K562 (cell line): Measurements from ENCODE around the gene ENTREP3. TPM values are rescaled to one million over a fixed set of nuclear protein-coding genes. Genes with fewer than 3 reads are reported as not detected.
A peak's percentile ranks its signal among the peaks of the same experiment; 100 is the strongest.

ENCODE experiments used
- ATF2 ChIP-seq: sonication (generic); formaldehyde crosslinking; IDR thresholded peaks from 2 replicates; pipeline ENCODE4 v1.8.1; 2022; ENCODE audit warnings: missing genetic modification reagents
- CAMTA2 ChIP-seq: fragments of 250-450 bp; sonication (Bioruptor Pico); conservative IDR thresholded peaks from 2 replicates; pipeline ENCODE4 v1.5.1; 2022
- CBX2 ChIP-seq: fragments of 200-600 bp; sonication (generic); IDR thresholded peaks from one replicate; pipeline ENCODE4 v1.6.1; 2012; ENCODE audit warnings: mild to moderate bottlenecking, low read length, inconsistent platforms; ENCODE audit not compliant: insufficient read depth, poor library complexity, severe bottlenecking
- DNMT1 ChIP-seq: fragments of 450-650 bp; IDR thresholded peaks from 2 replicates; pipeline ENCODE4 v1.6.1; 2016; ENCODE audit warnings: antibody characterized with exemption, mild to moderate bottlenecking
- ERF ChIP-seq: fragments of 450-650 bp; formaldehyde crosslinking; IDR thresholded peaks from 2 replicates; pipeline ENCODE4 v1.4.0; 2020; ENCODE audit warnings: mild to moderate bottlenecking, mixed read lengths
- FOXK2 ChIP-seq, 2 experiments: fragments of 450-650 bp; IDR thresholded peaks in 1 of 2; conservative IDR thresholded peaks in 1 of 2; 2 replicates each; pipeline ENCODE4 v1.6.1; 2016; ENCODE audit warnings: low read depth in 2 of 2, mild to moderate bottlenecking in 1 of 2
- KAT8 ChIP-seq: fragments of 450-650 bp; IDR thresholded peaks from 2 replicates; pipeline ENCODE4 v1.6.1; 2016; ENCODE audit warnings: low read depth, mild to moderate bottlenecking
- NEUROD1 ChIP-seq: fragments of 150-350 bp; IDR thresholded peaks from 2 replicates; pipeline ENCODE4 v1.6.1; 2014; ENCODE audit warnings: borderline replicate concordance, low read length, low read depth; ENCODE audit not compliant: partially characterized antibody
- PHF20 ChIP-seq: fragments of 450-650 bp; IDR thresholded peaks from 2 replicates; pipeline ENCODE4 v1.6.1; 2018; ENCODE audit not compliant: partially characterized antibody
- PPARD ChIP-seq: fragments of 250-450 bp; sonication (Bioruptor Pico); IDR thresholded peaks from 2 replicates; pipeline ENCODE4 v1.8.0; 2022; ENCODE audit warnings: inconsistent platforms, mild to moderate bottlenecking, moderate library complexity
- RBM25 ChIP-seq: fragments of 200-400 bp; formaldehyde crosslinking; IDR thresholded peaks from 2 replicates; pipeline ENCODE4 v1.6.1; 2018; ENCODE audit warnings: low read length, low read depth, moderate library complexity; ENCODE audit not compliant: severe bottlenecking
- SLC30A9 ChIP-seq: fragments of 250-450 bp; sonication (Bioruptor Pico); IDR thresholded peaks from 2 replicates; pipeline ENCODE4 v1.8.0; 2022; ENCODE audit warnings: mild to moderate bottlenecking, moderate library complexity
- SRSF7 ChIP-seq: fragments of 200-400 bp; formaldehyde crosslinking; optimal IDR thresholded peaks from 2 replicates; pipeline ENCODE3; 2017; ENCODE audit warnings: mild to moderate bottlenecking, low read depth, low read length
- TRIM24 ChIP-seq, 2 experiments: fragments of 450-650 bp; IDR thresholded peaks; 2 replicates each; pipeline ENCODE4 v1.6.1; 2016
- XRCC5 ChIP-seq: fragments of 200-400 bp; formaldehyde crosslinking; IDR thresholded peaks from 2 replicates; pipeline ENCODE4 v1.6.1; 2017; ENCODE audit warnings: low read depth, mild to moderate bottlenecking, low read length
- ZBTB1 ChIP-seq: sonication (generic); formaldehyde crosslinking; IDR thresholded peaks from 2 replicates; pipeline ENCODE4 v1.8.1; 2023; ENCODE audit warnings: missing genetic modification reagents, low read depth, mild to moderate bottlenecking, borderline replicate concordance
- ZKSCAN1 ChIP-seq: fragments of 150-350 bp; IDR thresholded peaks from 2 replicates; pipeline ENCODE4 v1.6.1; 2016; ENCODE audit warnings: low read depth, low read length
- ZNF512 ChIP-seq: IDR thresholded peaks from 2 replicates; pipeline ENCODE4 v1.6.1; 2016; ENCODE audit warnings: missing genetic modification characterization, missing compliant biosample characterization
- ZNF740 ChIP-seq, 3 experiments: fragments of 200-800 bp in 1 of 3; sonication (Bioruptor generic) in 1 of 3; sonication (generic) in 1 of 3; formaldehyde crosslinking in 1 of 3; IDR thresholded peaks; 2 replicates each; pipeline versions ENCODE4 v1.6.1 to v1.8.0; 2016 to 2022; ENCODE audit warnings: mild to moderate bottlenecking in 2 of 3, missing compliant biosample characterization in 2 of 3, missing genetic modification characterization in 2 of 3, missing genetic modification reagents in 1 of 3
- polyA plus RNA-seq, 8 experiments: library from polyadenylated mRNA; depleted of rRNA in 4 of 8; stranded (reverse) in 5 of 8; unstranded in 3 of 8; fragments of >200 nt; fragmentation: Nextera tagmentation in 2 of 8; fragmentation: Illumina TruSeq in 1 of 8; extraction: Ambion mirVana in 2 of 8; extraction: Trizol in 1 of 8; gene quantifications; 2 replicates each; pipeline versions ENCODE4 v1.2.1 to v1.2.3, GENCODE V29; 2011 to 2014; ENCODE audit warnings: inconsistent platforms in 1 of 8, missing spikeins in 1 of 8
- total RNA-seq, 7 experiments: library from RNA; depleted of rRNA in 6 of 7; stranded (reverse); fragments of >200 nt in 6 of 7; fragmentation: Illumina TruSeq in 2 of 7; extraction: Trizol in 2 of 7; gene quantifications; 2 replicates each; pipeline versions ENCODE4 v1.2.1 to v1.2.3, GENCODE V29; 2011 to 2021; ENCODE audit warnings: low replicate concordance in 1 of 7
- TF ChIP-seq, protein P1 (sequence below), 2 experiments: IDR thresholded peaks in 1 of 2; conservative IDR thresholded peaks in 1 of 2; 2 replicates each; pipeline ENCODE4 v1.6.1; 2016; ENCODE audit warnings: low read depth in 2 of 2, mild to moderate bottlenecking in 1 of 2, missing compliant biosample characterization in 1 of 2, missing genetic modification characterization in 1 of 2, moderate library complexity in 1 of 2

The ENTREP3 gene
- total and polyA plus RNA-seq, 9 of the 15 experiments (the other 6 are each of a cell fraction or from before 2014, with no cell fraction given), result 1.9 to 41.8 (median 5.9) TPM

GRCh38 chr1:155261852-155262673 lies 6.8 kb upstream of the ENTREP3 start, which contains the start of gene SCAMP3 (continued):
- TF ChIP-seq ZNF740 (CRISPR knock-in tag; IDR thresholded peaks at IDR 0.05) (no peak), ZNF740 (tag; IDR thresholded peaks at IDR 0.05) (no peak), PHF20 (peak; percentile 73), CBX2 (no peak), ZBTB1 (peak; percentile 91; the same call in 1 of the 2 replicates), RBM25 (no peak), TRIM24 (IDR thresholded peaks at IDR 0.05) (no peak), CAMTA2 (CRISPR knock-in tag) (peak; percentile 97), PPARD (CRISPR knock-in tag) (no peak), NEUROD1 (peak; percentile 31), SRSF7 (no peak), DNMT1 (no peak), ATF2 (no peak), KAT8 (no peak), XRCC5 (no peak), ZKSCAN1 (no peak), FOXK2 (conservative IDR thresholded peaks at IDR 0.05 in 1 of 2, IDR thresholded peaks at IDR 0.05 in 1 of 2; ENCODE audit: low read depth in 2 of 2) (peak; percentile 81 to 84), ZNF512 (no peak), ERF (CRISPR knock-in tag) (peak; percentile 86), SLC30A9 (CRISPR knock-in tag) (no peak)
- TF ChIP-seq, protein P1, sequence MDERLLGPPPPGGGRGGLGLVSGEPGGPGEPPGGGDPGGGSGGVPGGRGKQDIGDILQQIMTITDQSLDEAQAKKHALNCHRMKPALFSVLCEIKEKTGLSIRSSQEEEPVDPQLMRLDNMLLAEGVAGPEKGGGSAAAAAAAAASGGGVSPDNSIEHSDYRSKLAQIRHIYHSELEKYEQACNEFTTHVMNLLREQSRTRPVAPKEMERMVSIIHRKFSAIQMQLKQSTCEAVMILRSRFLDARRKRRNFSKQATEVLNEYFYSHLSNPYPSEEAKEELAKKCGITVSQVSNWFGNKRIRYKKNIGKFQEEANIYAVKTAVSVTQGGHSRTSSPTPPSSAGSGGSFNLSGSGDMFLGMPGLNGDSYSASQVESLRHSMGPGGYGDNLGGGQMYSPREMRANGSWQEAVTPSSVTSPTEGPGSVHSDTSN (CRISPR knock-in tag; IDR thresholded peaks at IDR 0.05; ENCODE audit: low read depth), result no peak
- TF ChIP-seq, protein P1 (tag; conservative IDR thresholded peaks at IDR 0.05; ENCODE audit: low read depth), result no peak
